ENCODE results near the gene LMTK2. TPM values are rescaled to one million over a fixed set of nuclear protein-coding genes. Genes with fewer than 3 reads are reported as not detected.

Gene LMTK2
- total RNA-seq, 1 donor from 2014 or later, result 10.2 TPM

GRCh38 chr7:98200364-98200763, 93.7 kb downstream of the LMTK2 start:
- no peak for DNase-seq (ENCODE audit: low spot score)

GRCh38 chr7:98202367-98203195, 95.9 kb downstream of the LMTK2 start:
- DNase-seq (ENCODE audit: low spot score), result no peak

- DNase-seq (ENCODE audit: low spot score), result no peak
These were observed 96.8 kb downstream of the LMTK2 start for GRCh38 chr7:98203261-98203963.

GRCh38 chr7:98203964-98204605, 97.4 kb downstream of the LMTK2 start:
- no peak for DNase-seq (ENCODE audit: low spot score)

GRCh38 chr7:98204670-98205069, 98.0 kb downstream of the LMTK2 start:
- DNase-seq (ENCODE audit: low spot score), result no peak

- no peak for DNase-seq (ENCODE audit: low spot score)
These were observed 98.6 kb downstream of the LMTK2 start for GRCh38 chr7:98205162-98205845.

GRCh38 chr7:98206451-98207330, 100.0 kb downstream of the LMTK2 start:
- peak; percentile 82 for DNase-seq (ENCODE audit: low spot score)

GRCh38 chr7:98209166-98209920, 102.7 kb downstream of the LMTK2 start:
- DNase-seq (ENCODE audit: low spot score), result peak; percentile 77

- DNase-seq (ENCODE audit: low spot score), result peak; percentile 81
These were observed 104.0 kb downstream of the LMTK2 start for GRCh38 chr7:98210513-98211220.

- peak; percentile 86 for DNase-seq (ENCODE audit: low spot score)
These were observed 104.6 kb downstream of the LMTK2 start, which contains the start of gene BHLHA15 for GRCh38 chr7:98211221-98211675. TSS of gene BHLHA15 (plus strand) at chr7:98211439. CDS start at chr7:98212310, 871 bp downstream.

- peak; percentile 81 for DNase-seq (ENCODE audit: low spot score)
These were observed 105.2 kb downstream of the LMTK2 start for GRCh38 chr7:98211676-98212531.

GRCh38 chr7:98212532-98213041, 105.9 kb downstream of the LMTK2 start:
- DNase-seq (ENCODE audit: low spot score), result peak; percentile 88

- DNase-seq (ENCODE audit: low spot score), result peak; percentile 69
These were observed 106.7 kb downstream of the LMTK2 start for GRCh38 chr7:98213296-98213887.

- DNase-seq (ENCODE audit: low spot score), result peak; percentile 78
These were observed 107.5 kb downstream of the LMTK2 start for GRCh38 chr7:98213888-98214810.

- no peak for DNase-seq (ENCODE audit: low spot score)
These were observed 108.2 kb downstream of the LMTK2 start for GRCh38 chr7:98214811-98215321.
